ENCODE results near the gene NHS. TPM values are rescaled to one million over a fixed set of nuclear protein-coding genes. Genes with fewer than 3 reads are reported as not detected.

Gene NHS
- total RNA-seq, 1 experiment from 2014 or later: 3.0 TPM

DNA sequence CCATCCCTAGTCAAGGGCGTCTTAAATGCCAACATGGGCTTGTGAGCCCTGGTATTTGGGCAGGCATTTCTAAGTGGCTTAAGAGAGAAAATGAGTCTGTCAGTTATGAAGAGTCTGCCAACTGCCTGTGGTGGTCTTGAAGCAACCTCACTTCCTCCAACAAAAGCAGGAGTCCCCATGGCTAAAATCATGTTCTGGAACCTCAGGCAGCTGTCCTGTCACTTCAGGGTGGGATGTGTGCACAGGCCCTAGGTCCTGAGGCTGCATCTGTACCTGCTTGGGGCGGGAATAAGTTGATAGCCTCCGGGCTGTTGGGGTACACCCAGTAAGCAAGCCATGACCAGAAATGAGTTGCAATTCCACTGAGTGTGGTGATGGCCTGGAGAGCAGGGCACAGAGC is 247.3 kb downstream of the NHS start:
- no peak for DNase-seq (ENCODE audit: low spot score)

DNA sequence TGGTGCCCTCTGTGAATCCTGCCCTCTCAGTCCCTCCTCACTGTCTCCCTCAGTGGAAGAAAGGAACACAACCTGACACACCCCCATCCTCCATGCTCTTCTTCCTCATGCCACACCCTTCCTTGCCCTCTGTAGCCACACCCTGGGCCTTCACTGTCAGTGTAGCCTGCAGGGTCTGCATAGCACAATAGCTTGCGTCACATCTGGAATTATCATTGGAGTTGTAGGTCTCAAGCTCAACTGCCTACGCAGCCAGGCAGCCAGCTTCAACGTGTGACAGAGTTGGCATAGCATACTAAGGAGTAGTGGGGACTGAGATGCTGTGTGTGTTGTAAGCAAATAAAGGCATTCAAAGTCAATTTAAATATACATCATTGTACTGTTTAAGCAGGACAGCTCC is 248.8 kb downstream of the NHS start:
- DNase-seq (ENCODE audit: low spot score): no peak

DNA sequence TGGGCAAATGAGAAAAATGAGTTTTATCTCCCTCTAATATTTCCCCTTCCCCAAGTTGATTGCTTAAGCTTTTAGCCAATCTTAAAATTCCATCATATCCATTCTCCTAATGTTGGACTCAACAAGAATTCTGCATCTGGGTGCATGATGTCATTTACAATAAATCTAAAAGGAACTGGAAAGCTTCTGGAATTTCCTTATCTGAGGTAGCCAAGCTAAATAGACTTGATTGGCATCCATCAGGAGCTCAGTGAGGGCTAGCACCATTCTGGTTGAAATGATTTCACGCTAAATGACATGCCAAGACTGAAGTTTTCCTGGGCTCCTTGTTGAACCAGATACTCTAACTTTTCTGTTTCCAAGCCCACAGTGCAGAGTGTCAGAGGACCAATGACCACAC is 252.0 kb downstream of the NHS start:
- no peak for DNase-seq (ENCODE audit: low spot score)

DNA sequence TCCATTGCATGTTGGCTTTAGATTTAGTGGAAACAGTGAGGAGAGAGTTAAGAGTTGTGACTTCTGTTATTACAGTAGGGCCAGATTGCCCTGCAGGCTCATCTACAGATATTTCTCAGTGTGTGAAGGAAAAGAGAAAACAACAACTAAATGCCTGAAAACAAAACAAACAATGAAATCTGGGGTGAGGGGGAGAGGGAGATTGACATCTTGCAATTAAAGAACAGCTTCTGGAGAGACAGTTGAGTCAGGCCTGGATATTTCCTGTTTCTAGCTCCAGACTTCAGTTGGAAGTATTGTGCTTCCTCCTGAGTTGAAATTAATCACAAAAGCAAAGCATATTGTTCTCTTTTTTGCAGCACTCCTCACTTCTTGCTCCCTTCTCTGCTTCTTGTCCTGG is 254.0 kb downstream of the NHS start:
- no peak for DNase-seq (ENCODE audit: low spot score)

DNA sequence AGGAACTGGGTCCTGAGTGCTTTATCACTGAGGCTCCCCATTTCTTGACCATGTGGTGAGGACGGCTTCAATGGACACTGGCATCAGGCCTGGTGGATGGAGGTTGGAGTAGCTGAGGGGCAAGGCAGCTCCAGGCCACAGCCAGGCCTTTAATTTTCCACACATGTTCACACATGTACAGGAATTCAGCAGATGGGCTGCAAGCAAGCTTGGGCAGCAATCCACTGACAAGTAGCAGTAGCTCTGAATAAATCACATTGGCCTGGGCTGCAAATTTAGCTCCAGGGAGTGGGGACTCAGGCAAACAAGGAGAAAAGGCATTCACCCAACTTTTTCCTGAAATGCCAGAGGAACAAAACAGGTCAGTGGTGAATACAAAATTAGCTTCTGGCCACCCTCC is 254.5 kb downstream of the NHS start:
- no peak for DNase-seq (ENCODE audit: low spot score)

DNA sequence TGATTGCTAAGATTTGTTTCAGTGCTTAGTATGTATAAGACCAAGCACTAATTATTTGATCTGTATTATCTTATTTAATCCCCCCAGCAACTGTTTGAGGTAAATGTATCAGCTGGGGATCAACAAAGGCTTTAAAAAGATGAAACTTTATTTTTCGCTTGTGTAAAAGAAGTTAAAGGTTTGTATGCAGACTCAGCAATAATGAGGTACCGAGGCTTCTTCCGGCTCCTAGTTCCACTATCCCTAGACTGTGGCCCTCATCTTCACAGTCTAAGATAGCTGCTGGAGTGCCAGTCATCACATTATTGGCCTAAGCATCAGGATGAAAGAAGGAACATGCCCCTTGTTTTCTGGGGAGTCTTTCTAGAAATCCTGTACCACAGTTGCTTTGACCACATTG is 256.6 kb downstream of the NHS start:
- no peak for DNase-seq (ENCODE audit: low spot score)

DNA sequence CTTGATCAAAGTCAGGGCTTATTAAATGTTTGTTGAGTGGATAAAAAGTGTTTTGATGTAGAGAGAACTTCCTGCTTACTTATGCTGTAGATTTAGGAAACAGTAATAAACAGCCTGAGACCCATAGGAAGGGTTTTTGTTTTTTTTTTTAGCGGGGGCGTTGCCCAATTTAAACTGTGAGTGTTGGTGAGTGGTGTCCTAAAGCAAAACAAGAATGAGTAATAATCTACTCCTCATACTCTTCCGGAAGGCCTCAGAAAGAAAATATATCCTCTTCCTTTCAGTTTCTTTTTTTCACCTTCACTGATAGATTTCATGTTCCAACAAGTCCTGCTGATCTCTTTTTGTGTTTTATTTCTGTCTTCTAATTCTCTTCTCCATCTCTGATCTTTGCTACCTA is 257.9 kb downstream of the NHS start:
- peak; percentile 24 for DNase-seq (ENCODE audit: low spot score)

DNA sequence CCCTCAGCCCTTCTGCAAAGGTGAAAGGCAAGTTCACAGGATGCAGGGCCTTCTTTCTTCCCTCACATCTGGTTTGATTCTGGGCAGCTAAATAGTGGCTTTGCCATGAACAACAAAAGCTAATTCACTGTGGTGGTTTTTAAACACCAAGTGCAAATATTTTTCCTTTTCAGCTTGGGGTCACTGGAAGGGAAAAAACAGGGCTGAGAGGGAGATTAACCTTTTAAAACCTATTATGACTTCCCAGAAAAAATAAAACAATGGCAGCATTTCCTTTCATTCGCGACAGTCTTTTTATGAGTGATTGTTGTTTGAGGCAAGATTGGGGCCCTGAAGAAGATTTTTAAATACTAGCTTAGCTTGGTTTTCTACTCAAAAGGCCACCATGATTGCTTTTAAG is 258.5 kb downstream of the NHS start:
- no peak for DNase-seq (ENCODE audit: low spot score)

DNA sequence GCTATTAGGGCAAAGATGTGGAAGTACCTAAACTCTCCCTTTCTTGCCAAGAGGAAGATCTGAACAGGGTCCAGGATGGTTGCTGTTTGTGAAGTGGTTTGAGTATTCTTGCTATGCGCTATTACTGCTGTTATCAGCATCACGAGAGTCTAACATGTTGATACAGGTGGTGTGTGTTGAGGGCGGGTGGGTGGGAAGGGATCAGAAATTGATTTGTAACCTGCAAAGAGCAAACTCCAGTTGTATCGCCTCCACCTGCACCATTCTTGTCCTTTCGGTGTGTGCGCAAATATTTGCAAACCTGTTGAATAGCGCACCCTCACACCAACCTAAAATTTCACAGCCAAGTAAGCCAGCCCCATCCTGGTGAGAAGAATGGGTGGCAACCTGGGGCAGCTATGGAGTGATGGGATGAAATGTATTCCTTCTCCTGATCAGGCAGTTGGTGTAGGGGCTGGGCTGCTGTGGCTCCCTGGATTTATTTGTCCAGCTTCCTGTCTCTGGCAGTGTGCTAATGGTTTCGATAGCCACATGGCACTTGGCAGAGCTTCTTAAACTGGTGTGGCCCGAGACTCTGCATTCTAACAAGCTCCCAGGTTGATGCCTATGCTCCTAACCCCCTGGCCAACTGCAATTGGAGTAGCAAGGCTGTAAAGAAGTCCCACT is 259.7 kb downstream of the NHS start:
- DNase-seq (ENCODE audit: low spot score): no peak

DNA sequence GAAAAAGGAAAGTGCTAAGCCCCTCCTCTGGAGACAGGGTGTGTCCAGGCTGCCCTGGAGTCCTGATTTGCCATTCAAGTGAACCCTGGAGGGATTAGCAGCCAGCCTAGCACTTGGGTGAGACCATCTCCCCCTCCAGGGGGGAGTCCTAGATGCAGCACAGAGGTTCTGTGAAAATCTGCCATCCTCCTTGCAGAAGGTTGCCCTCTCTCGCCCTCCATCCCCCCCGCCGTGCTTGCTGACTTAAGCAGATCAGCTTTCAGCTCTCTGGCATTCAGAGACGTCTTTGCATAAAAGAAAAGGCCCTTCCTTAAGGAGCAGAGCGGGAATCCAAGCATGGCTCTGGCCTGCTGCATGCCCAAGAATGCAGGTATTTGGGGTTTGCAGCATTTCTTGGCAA is 260.2 kb downstream of the NHS start:
- peak; percentile 9 for DNase-seq (ENCODE audit: low spot score)

DNA sequence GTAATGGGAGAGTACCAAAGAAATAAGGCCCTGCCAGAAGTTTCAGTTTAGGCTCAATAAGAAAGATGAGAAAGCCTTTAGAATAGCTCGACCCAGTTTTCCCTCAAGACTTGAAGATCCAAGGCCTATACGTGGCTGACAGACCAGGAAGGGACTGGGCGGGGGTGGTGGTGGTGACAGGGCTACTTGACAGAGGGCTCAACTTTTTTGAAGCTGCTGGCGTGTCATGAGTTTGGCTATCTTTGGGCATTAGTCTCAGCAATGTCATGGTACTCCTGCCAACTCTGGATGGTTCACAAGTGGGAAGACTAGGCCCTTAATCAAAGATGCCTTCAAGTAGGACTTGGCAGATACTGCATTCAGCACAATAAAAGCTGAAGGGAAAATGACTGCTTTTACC is 262.2 kb downstream of the NHS start:
- DNase-seq (ENCODE audit: low spot score): no peak

DNA sequence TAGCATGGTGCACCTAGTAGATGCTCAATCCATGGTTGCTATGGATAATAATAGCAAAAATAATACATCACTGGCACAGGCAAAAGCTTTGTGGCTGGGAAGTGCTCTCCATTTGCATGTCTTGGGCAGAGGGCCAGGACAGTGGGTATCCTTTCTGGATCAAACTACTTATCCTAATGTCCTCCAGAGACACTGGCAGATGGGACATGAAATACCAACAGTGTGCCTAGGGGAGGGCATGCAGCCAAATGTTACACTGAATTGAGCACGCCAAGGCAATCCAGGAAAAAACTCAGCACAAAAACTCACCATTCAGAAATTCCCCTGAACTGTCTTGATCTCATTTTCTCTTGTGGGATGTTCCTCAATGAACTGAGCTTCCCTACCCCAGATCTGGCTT is 263.7 kb downstream of the NHS start:
- no peak for DNase-seq (ENCODE audit: low spot score)

DNA sequence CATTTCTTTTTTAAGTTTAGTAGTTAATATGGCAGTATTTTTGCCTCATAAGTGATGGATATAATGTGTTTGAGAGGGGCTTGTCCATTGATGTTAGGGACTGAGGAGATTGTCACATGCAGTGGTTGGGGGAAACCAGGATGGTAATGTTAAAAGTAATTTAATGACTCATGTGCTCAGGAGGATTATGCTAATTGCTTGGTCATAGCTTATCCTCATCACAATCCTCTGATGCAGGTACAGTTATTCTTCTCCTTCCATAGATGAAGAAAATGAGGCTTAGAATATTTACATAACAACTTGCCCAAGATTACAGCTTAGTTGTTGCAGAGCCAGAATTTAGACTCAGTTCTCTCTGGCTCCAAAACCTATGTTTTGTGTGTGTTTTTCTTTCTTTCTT is 267.9 kb downstream of the NHS start:
- no peak for DNase-seq (ENCODE audit: low spot score)

DNA sequence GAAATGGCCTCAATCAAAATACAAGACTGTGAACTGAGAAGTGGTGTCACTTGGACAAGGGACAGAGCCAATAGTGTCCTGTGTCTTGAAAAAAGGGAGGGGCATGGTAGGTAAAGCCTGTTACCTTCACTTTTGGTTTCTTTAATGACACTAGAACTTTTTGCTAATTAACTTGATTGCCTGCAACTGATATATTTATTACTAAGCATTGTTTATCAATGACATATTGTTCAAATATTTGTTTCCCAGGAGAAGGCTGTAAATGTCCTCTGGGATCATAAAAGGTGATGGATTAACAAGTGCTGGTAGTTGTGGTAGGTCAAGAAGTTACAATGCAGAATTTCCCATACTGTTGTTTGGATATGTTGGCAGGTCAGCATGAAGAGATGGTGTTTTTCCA is 268.5 kb downstream of the NHS start:
- no peak for DNase-seq (ENCODE audit: low spot score)

DNA sequence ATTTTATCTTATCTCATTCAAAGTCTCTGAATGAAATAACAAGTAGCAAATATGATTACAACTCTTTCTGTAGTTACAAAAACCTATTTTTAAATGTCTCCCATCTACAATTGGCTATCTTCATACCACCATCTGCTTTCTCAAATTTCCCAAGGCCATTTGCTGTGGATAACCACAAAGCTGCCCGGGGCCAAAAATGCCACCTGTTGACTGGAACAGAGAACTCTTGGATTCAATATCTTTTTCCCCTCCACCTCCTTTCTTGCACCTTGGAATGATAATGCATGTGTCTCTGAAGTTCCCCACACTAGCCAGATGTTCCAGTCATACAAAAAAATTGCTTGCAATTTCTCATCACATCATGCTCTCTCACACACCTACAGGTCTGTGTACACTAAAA is 269.0 kb downstream of the NHS start:
- DNase-seq (ENCODE audit: low spot score): no peak

DNA sequence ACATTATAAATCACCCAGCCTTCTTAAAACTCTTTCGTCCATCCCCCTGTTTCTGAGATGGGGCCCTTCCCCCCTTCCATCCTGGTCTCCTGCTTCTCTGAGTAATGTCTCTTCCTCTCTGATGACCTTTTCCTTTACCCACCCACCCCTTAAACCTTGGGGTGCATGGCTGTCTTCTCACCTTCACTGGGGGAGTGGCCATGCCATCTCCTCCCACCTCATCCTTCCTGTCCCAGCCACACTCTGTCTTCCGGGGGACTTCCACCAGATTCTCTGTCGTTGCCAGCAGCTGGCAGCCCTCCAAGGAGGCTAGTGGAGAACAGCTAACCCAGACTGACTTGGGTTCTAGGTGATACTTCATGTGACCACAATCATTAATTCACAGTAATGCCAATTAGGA is 279.1 kb downstream of the NHS start:
- DNase-seq (ENCODE audit: low spot score): no peak

DNA sequence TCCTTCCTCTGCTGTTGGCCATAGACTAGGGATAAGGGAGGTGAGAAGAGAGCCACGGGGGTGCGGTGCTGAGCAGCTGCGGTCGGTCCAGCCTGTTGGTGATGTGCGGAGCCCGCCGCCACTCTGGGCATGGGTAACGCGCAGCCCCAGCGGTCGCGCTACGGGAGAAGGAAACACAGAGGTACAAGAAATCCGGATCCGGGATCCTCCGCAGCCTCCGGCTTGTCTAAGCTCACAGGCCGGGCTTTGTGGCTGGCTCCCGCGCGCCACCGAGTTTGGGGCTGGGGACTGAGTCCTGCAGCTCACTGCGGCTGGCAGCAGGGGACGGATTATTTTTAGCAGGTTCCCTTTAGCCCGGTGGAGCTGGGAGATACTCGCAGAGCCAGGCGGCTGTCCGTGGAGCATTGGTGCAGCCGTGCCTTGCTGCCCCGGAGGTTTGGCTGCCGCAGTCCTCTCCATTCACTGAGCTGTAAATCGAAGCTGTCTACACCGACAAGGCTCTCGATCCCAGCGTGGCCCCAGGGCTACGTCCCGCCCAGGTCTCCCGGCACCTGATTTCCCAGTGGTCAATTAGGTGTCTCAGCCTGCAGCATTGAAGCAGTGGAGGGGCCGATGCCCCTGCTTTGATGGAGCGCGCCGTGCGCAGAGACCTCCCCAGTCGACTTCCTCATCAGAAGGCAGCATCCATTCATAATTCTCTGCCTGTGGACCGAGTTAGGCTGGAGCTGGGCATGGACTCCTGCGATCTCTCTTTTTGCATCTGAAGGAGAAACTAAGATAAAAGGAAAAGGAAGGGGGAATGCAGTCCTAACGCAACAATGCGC is 280.4 kb downstream of the NHS start:
- DNase-seq (ENCODE audit: low spot score): no peak

DNA sequence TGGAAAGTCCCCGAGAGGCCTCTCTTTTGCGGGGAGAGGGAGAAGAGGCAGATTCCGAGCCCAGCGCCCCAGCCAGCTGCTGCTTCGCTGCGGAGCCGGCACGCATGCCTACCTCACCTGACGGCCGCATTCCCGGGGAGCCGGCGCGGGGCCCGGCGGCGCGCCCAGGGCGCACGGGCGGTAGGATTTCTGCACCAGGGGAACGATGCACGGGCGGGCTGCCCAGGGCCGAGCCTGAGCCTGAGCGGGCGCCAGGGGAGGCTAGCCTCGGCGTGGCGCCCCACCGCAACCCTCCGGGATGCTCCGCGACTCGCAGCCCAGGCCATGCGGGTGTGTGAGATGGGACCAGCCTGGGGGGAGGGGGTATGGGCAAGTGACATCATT is 281.0 kb downstream of the NHS start:
- DNase-seq (ENCODE audit: low spot score): no peak

DNA sequence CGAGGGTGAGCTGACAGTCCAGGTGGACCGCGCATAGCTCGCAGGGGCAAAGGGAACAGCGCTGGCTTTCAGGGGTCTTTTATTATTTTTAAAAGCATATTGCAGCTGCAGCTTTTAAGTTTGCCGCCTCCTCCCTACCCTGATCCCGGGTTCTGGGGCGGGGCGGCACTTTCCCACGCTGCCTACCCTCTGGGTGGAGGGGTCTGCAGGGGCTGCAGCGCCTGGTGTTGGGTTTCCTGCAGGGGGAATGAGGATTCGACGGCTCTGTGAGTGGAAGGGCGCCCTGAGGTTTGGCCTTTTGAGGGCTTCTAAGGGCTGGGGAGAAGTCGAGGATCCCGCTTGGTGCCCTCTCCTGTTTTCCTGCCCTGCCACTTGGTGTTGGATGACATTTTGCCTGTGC is 281.6 kb downstream of the NHS start:
- no peak for DNase-seq (ENCODE audit: low spot score)

DNA sequence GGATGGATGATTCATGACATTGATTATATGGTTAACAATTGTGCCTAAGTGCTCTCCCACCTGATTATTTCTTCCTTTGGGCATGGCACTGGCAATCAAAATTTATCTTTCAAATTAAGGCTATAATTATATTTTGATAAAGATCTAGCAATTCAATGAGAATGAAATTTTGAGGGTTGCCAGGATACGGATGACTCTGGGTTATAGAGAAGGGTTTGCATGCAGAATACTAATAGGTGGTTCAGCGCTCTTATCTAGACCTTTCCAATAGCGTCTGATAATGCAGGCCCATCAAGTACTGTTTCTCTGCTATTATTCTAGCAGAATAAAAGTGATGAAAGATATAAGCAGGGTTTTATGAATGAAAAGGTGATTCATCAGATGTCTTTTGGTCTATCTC is 287.4 kb downstream of the NHS start:
- DNase-seq (ENCODE audit: low spot score): no peak

DNA sequence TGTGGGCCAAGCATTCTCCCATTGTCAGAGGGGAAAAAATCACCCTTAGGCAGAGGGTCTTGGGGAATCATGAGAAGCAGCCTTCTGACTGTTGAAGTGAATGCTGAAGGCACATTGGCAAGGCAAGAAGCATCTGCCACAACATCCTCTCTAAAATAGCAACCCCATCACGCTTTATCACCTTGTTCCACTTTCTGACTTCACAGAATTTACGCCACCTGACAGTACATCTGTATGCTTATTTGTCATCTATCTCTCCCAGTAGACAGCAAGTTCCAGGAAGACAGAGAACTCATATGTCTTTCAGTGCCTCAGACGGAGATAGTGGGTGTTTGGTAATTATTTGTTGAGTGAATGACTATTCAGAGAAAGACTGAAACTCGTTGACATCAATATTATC is 293.9 kb downstream of the NHS start:
- DNase-seq (ENCODE audit: low spot score): no peak

DNA sequence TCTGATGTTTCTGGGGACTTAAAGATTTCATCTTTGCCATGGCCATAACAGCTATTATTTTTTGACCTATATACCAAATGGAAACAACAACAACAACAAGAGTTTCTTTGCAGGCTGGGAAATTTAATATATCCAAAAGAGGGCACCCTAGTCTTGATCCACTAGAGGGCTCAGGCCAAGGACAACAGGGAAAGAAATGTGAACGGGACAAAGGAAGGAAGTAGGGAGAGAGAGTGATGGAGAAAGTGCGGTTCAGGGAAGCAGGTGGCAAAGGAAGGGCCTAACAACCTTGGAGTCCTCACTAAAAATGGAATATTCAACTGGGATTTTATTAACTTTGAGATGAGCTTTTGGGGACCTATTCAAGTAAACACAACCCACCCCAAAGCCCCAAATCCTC is 294.5 kb downstream of the NHS start:
- no peak for DNase-seq (ENCODE audit: low spot score)

DNA sequence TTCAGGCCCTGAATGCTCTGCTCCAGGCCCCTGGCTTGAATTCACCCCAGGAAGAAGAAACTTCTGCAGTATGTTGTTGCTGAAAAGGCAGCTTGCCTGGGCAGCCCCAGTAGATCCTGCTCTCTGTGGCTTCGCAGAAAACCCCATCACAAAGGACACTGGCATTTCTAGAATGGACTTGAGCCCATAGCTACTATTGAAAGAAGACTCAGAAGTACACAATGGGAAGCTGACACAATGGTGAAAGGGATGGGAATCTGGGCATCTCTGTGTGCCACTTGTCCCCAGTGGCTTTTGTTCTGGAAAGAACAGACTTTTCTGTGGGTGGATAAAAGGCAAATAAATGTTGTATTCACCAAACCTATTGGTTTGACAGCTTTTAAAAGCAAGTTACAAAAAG is 294.9 kb downstream of the NHS start:
- no peak for DNase-seq (ENCODE audit: low spot score)

DNA sequence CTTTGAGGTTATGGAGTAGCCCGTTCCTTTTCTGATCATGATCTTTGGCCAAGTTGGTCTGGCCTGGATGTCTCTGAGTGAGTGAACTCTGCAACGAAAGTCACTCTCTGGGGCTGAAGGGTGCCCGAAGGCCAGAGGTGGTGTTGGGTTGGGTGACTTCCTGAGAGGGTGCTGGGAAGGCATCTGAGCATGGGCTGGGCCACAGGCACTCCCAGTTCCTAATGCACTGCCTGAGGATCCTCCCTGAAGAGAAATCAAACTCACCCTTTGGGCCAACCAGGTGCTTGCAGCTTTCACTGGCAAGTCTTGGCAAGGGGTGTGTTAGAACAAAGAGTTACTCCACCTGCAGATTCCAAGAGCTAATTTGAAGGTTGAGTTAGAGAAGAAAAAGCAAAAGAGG is 295.9 kb downstream of the NHS start:
- no peak for DNase-seq (ENCODE audit: low spot score)
